ENCODE results near the gene KIF5A. TPM values are rescaled to one million over a fixed set of nuclear protein-coding genes. Genes with fewer than 3 reads are reported as not detected.
A peak's percentile ranks its signal among the peaks of the same experiment; 100 is the strongest.

KIF5A gene
- total and polyA plus RNA-seq, 2 of the 4 experiments (the other 2 are of a cell fraction), result 0.15 to 0.18 TPM

DNA sequence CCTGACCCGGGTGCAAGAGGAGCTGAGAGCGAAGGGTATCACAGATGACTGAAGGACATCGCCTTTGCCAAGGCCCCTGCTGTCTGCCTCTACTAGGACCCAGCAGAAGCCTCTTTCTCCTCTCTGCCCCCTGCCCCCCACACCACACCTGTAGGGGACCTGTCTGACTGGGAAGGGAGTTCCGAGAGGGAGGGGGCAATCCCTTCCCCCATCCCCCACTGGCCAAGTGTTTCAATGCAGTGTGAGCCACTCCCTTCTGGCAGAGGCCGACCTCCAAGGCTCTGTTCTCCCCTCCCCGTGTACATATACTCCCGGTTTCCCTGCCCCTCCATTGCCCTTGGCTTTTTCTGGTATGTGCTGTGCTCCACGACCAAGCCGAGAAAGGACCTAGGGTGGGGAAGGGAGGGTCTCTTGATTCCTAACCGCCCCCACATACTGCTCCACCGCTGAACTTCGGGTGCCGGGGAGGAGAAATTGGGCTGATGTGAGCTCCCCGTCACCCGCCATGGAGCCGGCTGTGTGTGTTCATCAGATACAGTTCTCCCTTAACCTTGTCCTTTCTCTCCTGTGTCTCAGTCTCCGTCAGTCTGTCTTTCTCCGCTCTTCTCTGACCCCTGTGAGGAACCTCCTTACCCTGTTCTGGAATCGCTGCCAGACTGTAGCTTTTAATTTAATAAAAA lies 59.4 kb downstream of the KIF5A start:
- Histone ChIP-seq H3K4me1 (ENCODE audit: control insufficient read depth, insufficient read depth, low read length) (peaks cover 9% of the 10 kb centered on the region), H4K8ac (ENCODE audit: low read depth in 2 of 2, low read length in 2 of 2) (no peak overlapping the region), H2AK9ac (replicated peaks; ENCODE audit: low read depth, low read length, poor library complexity) (peak overlapping the region; percentile 57), H4K20me1 (ENCODE audit: insufficient read depth, low read length) (no peaks in the 10 kb centered on the region), H2BK15ac (ENCODE audit: low read depth, low read length) (no peak overlapping the region), H2BK120ac (ENCODE audit: low read depth, low read length) (no peak overlapping the region), H3K9ac (ENCODE audit: low read depth, low read length) (no peak overlapping the region), H3K9me1 (ENCODE audit: insufficient read depth, low read length) (peaks cover 18% of the 10 kb centered on the region; the same call in 1 of the 2 replicates), H3K56ac (ENCODE audit: extremely low read depth, insufficient read depth, low read length) (no peak overlapping the region), H3K23ac (ENCODE audit: low read depth, low read length) (no peak overlapping the region), H4K91ac (ENCODE audit: insufficient read depth, low read depth, low read length) (no peak overlapping the region), H3K4ac (ENCODE audit: low read depth, low read length) (no peak overlapping the region), H3K9me3 (ENCODE audit: control insufficient read depth, insufficient read depth, low read length) (no peaks in the 10 kb centered on the region), H3K18ac (ENCODE audit: low read depth, low read length) (no peak overlapping the region), H3K4me2 (ENCODE audit: low read depth, low read length) (no peak overlapping the region), H4K5ac (ENCODE audit: low read depth, low read length) (no peak overlapping the region), H3K27me3 (ENCODE audit: control insufficient read depth, insufficient read depth, low read length) (no peaks in the 10 kb centered on the region), H2BK20ac (ENCODE audit: low read depth, low read length) (no peak overlapping the region), H3K4me3 (ENCODE audit: insufficient read depth, low read depth, low read length) (no peak overlapping the region), H2AFZ (replicated peaks; ENCODE audit: low read length, poor library complexity) (no peak overlapping the region), H3K14ac (replicated peaks; ENCODE audit: low read depth, low read length) (no peak overlapping the region), H3K27ac (ENCODE audit: insufficient read depth, low read length) (no peak overlapping the region), H3K79me1 (ENCODE audit: low read depth in 1 of 2, low read length in 2 of 2) (peaks cover 9 to 31% of the 10 kb centered on the region in 2 experiments), H2AK5ac (ENCODE audit: low read depth, low read length) (no peak overlapping the region), H2BK5ac (ENCODE audit: low read depth, low read length, poor library complexity, severe bottlenecking) (no peak overlapping the region), H3K36me3 (ENCODE audit: control insufficient read depth, insufficient read depth, low read length) (peaks cover 16% of the 10 kb centered on the region)
- intact Hi-C loops (cut with micrococcal nuclease) (no loop called here), in situ Hi-C loops (cut with MboI; ENCODE audit: low sequenced_read_pairs) (no loop called here), dilution Hi-C loops (cut with HindIII; ENCODE audit: low sequenced_read_pairs, unreplicated experiment) (no loop called here)
- no TSS peak for BruUV-seq (replicated peaks)
- CTCF ChIA-PET, result no interaction called here
- TF ChIP-seq CHD1 (IDR thresholded peaks at IDR 0.05; ENCODE audit: low read depth, low read length), result no peak
- no peak for TF ChIP-seq MAZ (IDR thresholded peaks at IDR 0.05; ENCODE audit: borderline replicate concordance, low read depth, low read length)
- no peak for TF ChIP-seq MAFK (IDR thresholded peaks at IDR 0.05; ENCODE audit: low read depth, low read length)
- TF ChIP-seq, protein P1, sequence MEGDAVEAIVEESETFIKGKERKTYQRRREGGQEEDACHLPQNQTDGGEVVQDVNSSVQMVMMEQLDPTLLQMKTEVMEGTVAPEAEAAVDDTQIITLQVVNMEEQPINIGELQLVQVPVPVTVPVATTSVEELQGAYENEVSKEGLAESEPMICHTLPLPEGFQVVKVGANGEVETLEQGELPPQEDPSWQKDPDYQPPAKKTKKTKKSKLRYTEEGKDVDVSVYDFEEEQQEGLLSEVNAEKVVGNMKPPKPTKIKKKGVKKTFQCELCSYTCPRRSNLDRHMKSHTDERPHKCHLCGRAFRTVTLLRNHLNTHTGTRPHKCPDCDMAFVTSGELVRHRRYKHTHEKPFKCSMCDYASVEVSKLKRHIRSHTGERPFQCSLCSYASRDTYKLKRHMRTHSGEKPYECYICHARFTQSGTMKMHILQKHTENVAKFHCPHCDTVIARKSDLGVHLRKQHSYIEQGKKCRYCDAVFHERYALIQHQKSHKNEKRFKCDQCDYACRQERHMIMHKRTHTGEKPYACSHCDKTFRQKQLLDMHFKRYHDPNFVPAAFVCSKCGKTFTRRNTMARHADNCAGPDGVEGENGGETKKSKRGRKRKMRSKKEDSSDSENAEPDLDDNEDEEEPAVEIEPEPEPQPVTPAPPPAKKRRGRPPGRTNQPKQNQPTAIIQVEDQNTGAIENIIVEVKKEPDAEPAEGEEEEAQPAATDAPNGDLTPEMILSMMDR (conservative IDR thresholded peaks at IDR 0.05; ENCODE audit: low read depth, low read length), result no peak
- no peak for TF ChIP-seq RCOR1 (IDR thresholded peaks at IDR 0.05; ENCODE audit: insufficient replicate concordance, low read length)
- TF ChIP-seq, protein P2, sequence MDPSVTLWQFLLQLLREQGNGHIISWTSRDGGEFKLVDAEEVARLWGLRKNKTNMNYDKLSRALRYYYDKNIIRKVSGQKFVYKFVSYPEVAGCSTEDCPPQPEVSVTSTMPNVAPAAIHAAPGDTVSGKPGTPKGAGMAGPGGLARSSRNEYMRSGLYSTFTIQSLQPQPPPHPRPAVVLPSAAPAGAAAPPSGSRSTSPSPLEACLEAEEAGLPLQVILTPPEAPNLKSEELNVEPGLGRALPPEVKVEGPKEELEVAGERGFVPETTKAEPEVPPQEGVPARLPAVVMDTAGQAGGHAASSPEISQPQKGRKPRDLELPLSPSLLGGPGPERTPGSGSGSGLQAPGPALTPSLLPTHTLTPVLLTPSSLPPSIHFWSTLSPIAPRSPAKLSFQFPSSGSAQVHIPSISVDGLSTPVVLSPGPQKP (IDR thresholded peaks at IDR 0.05; ENCODE audit: borderline replicate concordance, low read depth, low read length), result no peak
- no peak for TF ChIP-seq BHLHE40 (IDR thresholded peaks at IDR 0.05; ENCODE audit: low read depth, low read length)
- no peak for TF ChIP-seq CEBPB (IDR thresholded peaks at IDR 0.05; ENCODE audit: low read depth, low read length)
- no peak for TF ChIP-seq NFE2L2 (IDR thresholded peaks at IDR 0.05; ENCODE audit: low read depth, low read length)
- no peak for TF ChIP-seq POLR2A (IDR thresholded peaks at IDR 0.05; ENCODE audit: low read depth, low read length)
- no peak for TF ChIP-seq MXI1 (IDR thresholded peaks at IDR 0.05; ENCODE audit: borderline replicate concordance, low read depth, low read length)
- TF ChIP-seq RFX5 (IDR thresholded peaks at IDR 0.05; ENCODE audit: low read depth, low read length), result no peak
- no peak for TF ChIP-seq RAD21 (IDR thresholded peaks at IDR 0.05; ENCODE audit: low read length)
- TF ChIP-seq SMC3 (IDR thresholded peaks at IDR 0.05; ENCODE audit: low read depth, low read length), result no peak
- TF ChIP-seq, protein P3, sequence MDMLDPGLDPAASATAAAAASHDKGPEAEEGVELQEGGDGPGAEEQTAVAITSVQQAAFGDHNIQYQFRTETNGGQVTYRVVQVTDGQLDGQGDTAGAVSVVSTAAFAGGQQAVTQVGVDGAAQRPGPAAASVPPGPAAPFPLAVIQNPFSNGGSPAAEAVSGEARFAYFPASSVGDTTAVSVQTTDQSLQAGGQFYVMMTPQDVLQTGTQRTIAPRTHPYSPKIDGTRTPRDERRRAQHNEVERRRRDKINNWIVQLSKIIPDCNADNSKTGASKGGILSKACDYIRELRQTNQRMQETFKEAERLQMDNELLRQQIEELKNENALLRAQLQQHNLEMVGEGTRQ (IDR thresholded peaks at IDR 0.05; ENCODE audit: low read depth, low read length), result no peak
- TF ChIP-seq FOS (IDR thresholded peaks at IDR 0.05; ENCODE audit: low read depth, low read length), result no peak
- ATAC-seq (ENCODE audit: low read depth) (no peak), DNase-seq (no peak)
- POLR2A ChIA-PET (ENCODE audit: unreplicated experiment), result interaction anchor here (0.6 kb wide), 1 partner anchor 134 kb away, joined by 15 read pairs; no protein-coding TSS in a partner anchor
- no CpG with 5 or more reads among the region's 19 CpGs for WGBS, 2 experiments (ENCODE audit: extremely low coverage in 2 of 2, insufficient read length in 1 of 2)
